Prostate gland (tissue), 2 donors: Measurements from ENCODE around the gene THAP7. TPM values are rescaled to one million over a fixed set of nuclear protein-coding genes. Genes with fewer than 3 reads are reported as not detected.
A peak's percentile ranks its signal among the peaks of the same experiment; 100 is the strongest.
"Not testable (repeated sequence)": the region's sequence is repeated elsewhere in the genome, so short reads cannot be mapped to it uniquely, and the experiment has no call there.

Source experiments
- DNase-seq: peaks from one replicate; pipeline ENCODE4 v3.0.0-alpha.2; 2019; ENCODE audit warnings: low spot score
- H3K27ac ChIP-seq, 2 donors: fragments of 200-600 bp; sonication (generic); 2 replicates each; pipeline ENCODE4 v1.5.1; 2017 to 2019
- H3K27me3 ChIP-seq: fragments of 200-600 bp; sonication (generic); replicated peaks from 2 replicates; pipeline ENCODE4 v1.5.1; 2019; ENCODE audit not compliant: insufficient read depth
- H3K36me3 ChIP-seq, 2 donors: fragments of 200-600 bp; sonication (generic); 1 replicate in 1 of 2; 2 replicates in 1 of 2; pipeline versions ENCODE4 v1.5.1 to v1.8.1; 2017 to 2019
- H3K4me1 ChIP-seq: fragments of 200-600 bp; sonication (generic); replicated peaks from 2 replicates; pipeline ENCODE4 v1.5.1; 2019
- H3K4me3 ChIP-seq, 2 donors: fragments of 200-600 bp; sonication (generic); 2 replicates each; pipeline ENCODE4 v1.5.1; 2017 to 2019
- H3K9me3 ChIP-seq: fragments of 200-600 bp; sonication (generic); 2 replicates; pipeline ENCODE4 v1.5.1; 2017
- CTCF ChIP-seq, 4 experiments: fragments of 200-600 bp in 2 of 4; fragments of 450-650 bp in 2 of 4; sonication (generic) in 2 of 4; IDR thresholded peaks; 1 replicate in 3 of 4; 2 replicates in 1 of 4; pipeline ENCODE4 v1.5.1; 2016 to 2019; ENCODE audit warnings: antibody characterized with exemption in 4 of 4, mild to moderate bottlenecking in 2 of 4, moderate library complexity in 2 of 4
- POLR2A ChIP-seq: fragments of 450-650 bp; IDR thresholded peaks from one replicate; pipeline ENCODE4 v1.6.1; 2016; ENCODE audit warnings: antibody characterized with exemption, mild to moderate bottlenecking
- POLR2AphosphoS5 ChIP-seq: sonication (generic); formaldehyde crosslinking; IDR thresholded peaks from one replicate; pipeline ENCODE4 v1.6.1; 2017; ENCODE audit warnings: antibody characterized with exemption
- WGBS: methylation state at CpG from one replicate; pipeline ENCODE4 v1.1.5; 2018; 5-methylcytosine and 5-hydroxymethylcytosine counted together
- intact Hi-C: fragments of 100-400 bp; cut with DNase I; formaldehyde crosslinking; loops from one replicate; pipeline ENCODE4 v1.14.2; 2022
- total RNA-seq, 2 donors: library from RNA; depleted of rRNA; stranded (reverse); fragments of >200 nt; gene quantifications; one replicate each; pipeline ENCODE4 v1.1.0, GENCODE V29; 2016

Gene THAP7
- total RNA-seq, 2 donors from 2014 or later, result 77.7 to 83.1 TPM

GRCh38 chr22:21010426-21011113 lies 8.7 kb upstream of the THAP7 start:
- DNase-seq, result no peak
- Histone ChIP-seq H3K4me1 (peaks cover 8% of the 10 kb centered on the region), H3K27me3 (no peaks in the 10 kb centered on the region), H3K9me3 (no peaks in the 10 kb centered on the region), H3K36me3 (no peaks in the 10 kb centered on the region), H3K27ac (no peak overlapping the region), H3K4me3 (no peak overlapping the region)
- WGBS, result 93% methylated on average over 3 of the region's 3 CpGs
- TF ChIP-seq POLR2AphosphoS5 (no peak), POLR2A (no peak), CTCF (IDR thresholded peaks at IDR 0.05) (no peak)
- intact Hi-C loops, result no loop called here

GRCh38 chr22:21009638-21010425 lies 7.9 kb upstream of the THAP7 start:
- H3K9me3 ChIP-seq, result no peaks in the 10 kb centered on the region
- intact Hi-C loops, result no loop called here
- TF ChIP-seq POLR2A (no peak), CTCF (IDR thresholded peaks at IDR 0.05) (no peak), POLR2AphosphoS5 (no peak)
- H3K4me3 ChIP-seq, result no peak overlapping the region
- H3K36me3 ChIP-seq, result no peaks in the 10 kb centered on the region
- 52% methylated on average over 10 of the region's 10 CpGs for WGBS
- H3K27ac ChIP-seq, result no peak overlapping the region
- no peaks in the 10 kb centered on the region for H3K27me3 ChIP-seq
- H3K4me1 ChIP-seq, result peaks cover 7% of the 10 kb centered on the region
- peak; percentile 16 for DNase-seq

- 83% methylated on average over 13 of the region's 13 CpGs for WGBS
- H3K9me3 ChIP-seq, intact Hi-C loops, H3K27ac ChIP-seq, H3K36me3 ChIP-seq, H3K4me1 ChIP-seq, DNase-seq, H3K4me3 ChIP-seq, H3K27me3 ChIP-seq: not testable (repeated sequence)
Measured at GRCh38 chr22:21009208-21009607, 7.3 kb upstream of the THAP7 start.

- Histone ChIP-seq H3K4me1 (peaks cover 16% of the 10 kb centered on the region), H3K27me3 (no peaks in the 10 kb centered on the region), H3K27ac (no peak overlapping the region), H3K9me3 (no peaks in the 10 kb centered on the region), H3K4me3 (no peak overlapping the region), H3K36me3 (peaks cover 0 to 4% of the 10 kb centered on the region in 2 donors)
- intact Hi-C loops, result loop anchor here (5.0 kb wide), 1 partner anchor 86 kb away; the partner anchor contains the start of gene CRKL
- DNase-seq, result no peak
- TF ChIP-seq CTCF (IDR thresholded peaks at IDR 0.05), result no peak
- TF ChIP-seq POLR2A, result no peak
- no peak for TF ChIP-seq POLR2AphosphoS5
- WGBS, result 71% methylated on average over 4 of the region's 4 CpGs
Measured at GRCh38 chr22:21003782-21004181, 1.9 kb upstream of the THAP7 start.

- Histone ChIP-seq H3K36me3 (peaks cover 0 to 11% of the 10 kb centered on the region in 2 donors), H3K9me3 (no peaks in the 10 kb centered on the region), H3K4me1 (peaks cover 16% of the 10 kb centered on the region), H3K4me3 (peak overlapping the region; percentile 57 to 66), H3K27me3 (no peaks in the 10 kb centered on the region), H3K27ac (peak overlapping the region; percentile 96 to 97)
- TF ChIP-seq CTCF (IDR thresholded peaks at IDR 0.05), result no peak
- TF ChIP-seq POLR2AphosphoS5, result no peak
- TF ChIP-seq POLR2A, result no peak
- 3% methylated on average over 18 of the region's 26 CpGs for WGBS
- intact Hi-C loops, result loop anchor here (5.0 kb wide), 1 partner anchor 84 kb away; the partner anchor contains the start of gene CRKL
- no peak for DNase-seq
Measured at GRCh38 chr22:21000987-21001600, 824 bp downstream of the THAP7 start.
